ENCODE measurements around the gene THRB. TPM values are rescaled to one million over a fixed set of nuclear protein-coding genes. Genes with fewer than 3 reads are reported as not detected.

THRB gene
- total RNA-seq, 3 donors from 2014 or later, result 29.8 to 40.2 (median 39.2) TPM

- intact Hi-C loops (cut with DNase I; ENCODE audit: low total_unique reads), result no loop called here
Observed at GRCh38 chr3:24410860-24411259, 83.8 kb downstream of the THRB start.

DNA sequence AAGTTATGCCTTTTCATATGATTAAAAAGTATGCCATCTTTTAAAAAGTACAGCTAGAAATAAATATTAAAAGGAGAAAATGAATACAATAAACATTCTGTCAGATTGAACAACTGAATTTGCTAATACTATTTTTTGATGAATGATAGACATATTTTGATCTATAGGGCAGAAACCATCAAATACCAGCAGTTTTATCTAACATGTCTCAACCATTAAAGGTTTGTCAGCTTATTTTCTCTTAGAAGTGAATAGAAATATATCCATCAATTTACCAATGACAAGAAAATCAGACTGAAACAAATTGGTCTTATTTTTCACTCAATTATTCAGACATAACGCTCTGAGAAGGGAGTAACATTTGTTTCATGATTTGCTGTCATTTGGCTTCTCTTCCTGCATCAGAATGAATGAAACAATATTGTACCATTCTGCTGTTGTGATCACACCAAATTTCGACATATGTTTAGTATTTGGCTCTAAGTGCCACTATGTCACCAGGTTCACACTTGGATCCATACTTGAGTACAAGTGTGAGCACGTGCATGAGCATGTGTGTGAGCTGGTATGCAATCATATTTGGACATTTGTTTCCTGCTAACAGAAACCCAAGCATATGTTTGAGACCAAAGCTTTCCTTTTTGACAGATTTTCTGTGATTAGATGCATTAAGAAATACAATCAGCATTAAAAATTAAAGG is 86.5 kb downstream of the THRB start:
- H3K4me1 ChIP-seq, result no peaks in the 10 kb centered on the region
- intact Hi-C loops (cut with DNase I; ENCODE audit: low total_unique reads), result no loop called here
- no peak overlapping the region for H3K4me3 ChIP-seq
- H3K27ac ChIP-seq, result no peak overlapping the region
- no peaks in the 10 kb centered on the region for H3K27me3 ChIP-seq
- H3K36me3 ChIP-seq, result no peaks in the 10 kb centered on the region
- TF ChIP-seq CTCF (IDR thresholded peaks at IDR 0.05) (no peak), POLR2AphosphoS5 (IDR thresholded peaks at IDR 0.05) (no peak), POLR2A (IDR thresholded peaks at IDR 0.05) (no peak)
- DNase-seq (ENCODE audit: low spot score in 2 of 2), result no peak
- H3K9me3 ChIP-seq, result no peaks in the 10 kb centered on the region

More at GRCh38 chr3:24410860-24411259, 83.8 kb downstream of the THRB start:
- H3K27ac ChIP-seq, result no peak overlapping the region
- H3K36me3 ChIP-seq, result no peaks in the 10 kb centered on the region
- H3K4me1 ChIP-seq, result no peaks in the 10 kb centered on the region
- no peak overlapping the region for H3K4me3 ChIP-seq
- H3K9me3 ChIP-seq, result no peaks in the 10 kb centered on the region
- TF ChIP-seq POLR2A (IDR thresholded peaks at IDR 0.05), result no peak
- TF ChIP-seq CTCF (IDR thresholded peaks at IDR 0.05), result no peak
- no peak for TF ChIP-seq POLR2AphosphoS5 (IDR thresholded peaks at IDR 0.05)
- no peaks in the 10 kb centered on the region for H3K27me3 ChIP-seq
- DNase-seq (ENCODE audit: low spot score in 2 of 2), result no peak

- H3K4me1 ChIP-seq, result no peaks in the 10 kb centered on the region
- H3K27ac ChIP-seq, result no peak overlapping the region
- DNase-seq (ENCODE audit: low spot score in 2 of 2), result no peak
- intact Hi-C loops (cut with DNase I; ENCODE audit: low total_unique reads), result no loop called here
- H3K9me3 ChIP-seq, result no peaks in the 10 kb centered on the region
- H3K36me3 ChIP-seq, result no peaks in the 10 kb centered on the region
- no peaks in the 10 kb centered on the region for H3K27me3 ChIP-seq
- no peak for TF ChIP-seq POLR2AphosphoS5 (IDR thresholded peaks at IDR 0.05)
- no peak for TF ChIP-seq POLR2A (IDR thresholded peaks at IDR 0.05)
- no peak overlapping the region for H3K4me3 ChIP-seq
Observed at GRCh38 chr3:24406900-24407299, 87.8 kb downstream of the THRB start.

DNA sequence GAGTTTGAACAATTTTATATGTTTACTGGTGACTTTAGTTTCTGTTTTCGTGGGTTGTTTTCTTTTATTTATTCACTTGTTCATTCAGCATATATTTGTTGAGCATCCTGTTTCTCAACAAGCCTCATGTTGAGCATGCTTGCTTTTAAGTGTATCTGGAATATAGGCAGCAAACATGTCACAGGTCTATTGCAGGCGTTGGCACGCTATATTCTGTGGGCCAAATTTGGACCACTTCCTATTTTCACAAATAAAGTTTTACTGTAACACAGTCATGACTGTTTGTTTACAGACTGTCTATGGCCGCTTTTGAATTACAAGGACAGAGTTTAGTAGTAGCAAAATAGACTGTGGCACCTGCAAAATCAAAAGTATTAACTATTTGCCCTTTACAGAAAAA is 89.6 kb downstream of the THRB start:
- Histone ChIP-seq H3K27me3 (no peaks in the 10 kb centered on the region), H3K36me3 (no peaks in the 10 kb centered on the region), H3K27ac (no peak overlapping the region), H3K9me3 (no peaks in the 10 kb centered on the region), H3K4me3 (no peak overlapping the region), H3K4me1 (no peaks in the 10 kb centered on the region)
- intact Hi-C loops (cut with DNase I; ENCODE audit: low total_unique reads), result no loop called here
- no peak for TF ChIP-seq POLR2AphosphoS5 (IDR thresholded peaks at IDR 0.05)
- TF ChIP-seq POLR2A (IDR thresholded peaks at IDR 0.05), result no peak
- no peak for TF ChIP-seq CTCF (IDR thresholded peaks at IDR 0.05)
- DNase-seq (ENCODE audit: low spot score in 2 of 2), result no peak

DNA sequence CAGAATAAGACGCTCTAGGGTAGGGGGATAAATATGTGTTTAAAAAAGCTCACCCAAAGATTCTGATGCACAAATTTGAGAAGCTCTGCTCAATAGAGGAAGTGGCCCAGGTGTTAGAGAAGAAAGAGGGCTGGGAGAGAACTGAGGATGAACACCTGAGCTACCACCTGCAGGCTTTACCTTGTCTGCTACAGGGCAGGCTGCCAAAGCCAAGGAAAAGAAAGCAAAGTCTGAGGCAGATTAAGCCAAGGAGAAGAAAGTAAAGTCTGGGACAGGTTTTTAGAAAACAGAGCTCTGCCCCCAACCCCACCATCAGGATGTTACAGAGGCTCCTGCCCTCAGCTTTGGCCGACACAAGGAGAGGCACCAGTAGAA is 92.9 kb downstream of the THRB start:
- DNase-seq (ENCODE audit: low spot score in 2 of 2), result no peak
- no peaks in the 10 kb centered on the region for H3K27me3 ChIP-seq
- H3K4me3 ChIP-seq, result no peak overlapping the region
- H3K27ac ChIP-seq, result no peak overlapping the region
- intact Hi-C loops (cut with DNase I; ENCODE audit: low total_unique reads), result no loop called here
- no peaks in the 10 kb centered on the region for H3K36me3 ChIP-seq
- TF ChIP-seq POLR2A (IDR thresholded peaks at IDR 0.05), result no peak
- no peaks in the 10 kb centered on the region for H3K9me3 ChIP-seq
- no peaks in the 10 kb centered on the region for H3K4me1 ChIP-seq

DNA sequence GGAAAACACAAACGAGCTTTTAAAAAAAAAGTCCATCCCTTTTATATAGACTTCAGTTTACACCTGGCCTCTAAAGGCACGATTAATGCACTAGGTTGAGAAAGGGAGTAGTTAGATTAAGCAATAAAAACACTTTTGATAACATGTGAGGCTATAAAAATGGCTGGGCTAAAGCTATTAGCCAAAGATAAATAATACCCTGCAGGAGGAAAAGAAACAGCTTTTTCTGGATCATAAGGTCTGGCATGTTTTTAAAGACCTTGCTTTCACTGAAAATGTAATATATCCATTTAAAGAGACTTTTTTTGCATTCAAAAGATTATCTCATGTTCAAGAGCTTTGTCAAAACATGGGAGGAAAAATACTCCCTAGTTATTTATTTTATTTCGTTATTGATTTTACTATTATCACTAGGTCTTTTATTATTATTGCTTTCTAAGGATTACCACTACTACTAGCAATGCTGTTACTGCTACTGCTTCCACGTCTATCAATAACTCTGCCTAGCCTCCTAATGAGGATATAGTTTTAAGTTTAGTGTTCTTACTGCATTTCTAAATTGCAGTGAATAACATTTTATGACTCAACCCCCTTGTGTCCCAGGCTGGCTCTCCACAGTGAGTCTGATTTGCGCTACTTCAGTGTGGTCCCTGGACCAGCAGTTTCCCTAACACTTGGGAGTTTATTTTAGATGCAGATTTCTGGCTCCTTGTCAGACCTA is 93.4 kb downstream of the THRB start:
- no peak overlapping the region for H3K27ac ChIP-seq
- no peaks in the 10 kb centered on the region for H3K27me3 ChIP-seq
- intact Hi-C loops (cut with DNase I; ENCODE audit: low total_unique reads), result no loop called here
- no peaks in the 10 kb centered on the region for H3K4me1 ChIP-seq
- no peak overlapping the region for H3K4me3 ChIP-seq
- no peak for DNase-seq (ENCODE audit: low spot score in 2 of 2)
- no peak for TF ChIP-seq CTCF (IDR thresholded peaks at IDR 0.05)
- no peaks in the 10 kb centered on the region for H3K9me3 ChIP-seq
- no peaks in the 10 kb centered on the region for H3K36me3 ChIP-seq
